Hepatocyte (in vitro differentiated cells): ENCODE results near the gene EFCAB6.

Experiments used
- CTCF ChIP-seq: fragments of 200-600 bp; sonication (generic); IDR thresholded peaks from 2 replicates; pipeline ENCODE4 v1.5.1; 2016; ENCODE audit warnings: antibody characterized with exemption, mild to moderate bottlenecking; ENCODE audit not compliant: poor library complexity
- EZH2 ChIP-seq: fragments of 200-600 bp; sonication (generic); IDR thresholded peaks from 2 replicates; pipeline ENCODE4 v1.6.1; 2016; ENCODE audit warnings: antibody characterized with exemption, mild to moderate bottlenecking, borderline replicate concordance
- EZH2phosphoT487 ChIP-seq: fragments of 200-600 bp; sonication (generic); IDR thresholded peaks from one replicate; pipeline ENCODE4 v1.6.1; 2018; ENCODE audit warnings: antibody characterized with exemption, mild to moderate bottlenecking, low read depth, moderate library complexity; ENCODE audit not compliant: unreplicated experiment, severe bottlenecking

DNA sequence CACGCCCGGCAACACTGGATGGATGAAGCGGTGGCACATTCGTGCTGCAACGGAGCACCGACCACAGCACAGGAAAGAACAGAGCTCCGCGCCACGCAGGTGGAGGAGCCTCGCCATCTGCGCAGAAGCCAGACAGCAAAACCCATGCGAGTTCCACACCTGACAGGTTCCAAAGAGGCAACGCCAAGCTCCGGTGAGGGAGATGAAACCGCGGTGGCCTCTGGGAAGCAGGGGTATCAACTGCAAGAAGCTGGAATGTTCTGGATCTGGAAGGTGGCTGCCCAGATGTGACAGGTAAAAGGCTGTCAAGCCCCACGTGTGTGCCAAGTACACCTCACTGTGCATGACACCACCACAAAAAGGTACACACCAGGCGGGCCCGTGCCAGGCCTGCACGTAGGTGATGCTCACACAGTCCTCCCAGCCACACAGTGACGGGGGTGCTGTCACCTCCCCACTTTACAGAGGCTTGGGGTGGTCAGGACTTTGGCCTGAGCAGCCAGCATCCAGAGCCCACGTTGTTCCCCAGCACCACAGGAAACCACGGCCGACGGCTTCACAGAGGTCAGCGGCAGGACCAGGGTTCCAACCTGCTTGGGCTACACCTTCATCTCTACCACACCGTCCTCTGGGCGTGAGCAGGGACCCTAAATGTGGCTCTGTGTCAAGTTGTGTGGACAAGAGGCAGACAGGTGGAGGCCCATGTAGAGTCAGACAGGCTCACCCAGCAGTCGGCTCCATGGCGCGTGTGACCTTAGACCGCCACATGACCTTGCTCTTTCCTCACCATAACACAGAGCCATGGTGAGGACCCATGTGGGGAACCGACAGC is 19.7 kb upstream of the EFCAB6 start:
- TF ChIP-seq EZH2 (no peak), EZH2phosphoT487 (no peak), CTCF (no peak)
